Breast epithelium (tissue), 3 donors: ENCODE measurements around the gene ZNF609.

Experiments
- POLR2A ChIP-seq: fragments of 450-650 bp; IDR thresholded peaks from one replicate; pipeline ENCODE4 v1.6.1; 2016; ENCODE audit warnings: antibody characterized with exemption, mild to moderate bottlenecking, moderate library complexity
- TF ChIP-seq, protein P1 (sequence below), 3 donors: fragments of 450-650 bp; IDR thresholded peaks; one replicate each; pipeline ENCODE4 v1.5.1; 2016 to 2017; ENCODE audit warnings: antibody characterized with exemption in 3 of 3, mild to moderate bottlenecking in 3 of 3, moderate library complexity in 3 of 3

DNA sequence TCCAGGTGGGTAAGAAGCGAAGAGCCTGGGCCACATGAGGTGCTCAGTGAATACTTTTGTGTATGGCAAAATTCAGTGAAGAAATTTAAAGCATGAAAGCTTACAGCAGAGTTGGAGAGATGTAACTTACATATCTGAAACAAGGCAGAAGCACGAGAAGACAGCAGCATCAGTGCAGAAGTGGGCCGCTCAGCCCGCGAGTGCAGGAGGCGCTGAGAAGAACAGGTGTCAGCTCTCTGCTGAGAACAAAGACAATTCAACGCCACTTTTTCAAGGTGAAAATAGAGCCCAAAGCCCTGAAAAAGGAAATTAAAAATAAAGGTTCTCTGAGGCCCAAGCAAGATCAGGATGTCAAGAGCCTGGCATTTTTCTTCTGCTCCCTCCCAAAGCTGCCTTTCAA is 256.8 kb downstream of the ZNF609 start:
- no peak for TF ChIP-seq POLR2A
- TF ChIP-seq, protein P1, sequence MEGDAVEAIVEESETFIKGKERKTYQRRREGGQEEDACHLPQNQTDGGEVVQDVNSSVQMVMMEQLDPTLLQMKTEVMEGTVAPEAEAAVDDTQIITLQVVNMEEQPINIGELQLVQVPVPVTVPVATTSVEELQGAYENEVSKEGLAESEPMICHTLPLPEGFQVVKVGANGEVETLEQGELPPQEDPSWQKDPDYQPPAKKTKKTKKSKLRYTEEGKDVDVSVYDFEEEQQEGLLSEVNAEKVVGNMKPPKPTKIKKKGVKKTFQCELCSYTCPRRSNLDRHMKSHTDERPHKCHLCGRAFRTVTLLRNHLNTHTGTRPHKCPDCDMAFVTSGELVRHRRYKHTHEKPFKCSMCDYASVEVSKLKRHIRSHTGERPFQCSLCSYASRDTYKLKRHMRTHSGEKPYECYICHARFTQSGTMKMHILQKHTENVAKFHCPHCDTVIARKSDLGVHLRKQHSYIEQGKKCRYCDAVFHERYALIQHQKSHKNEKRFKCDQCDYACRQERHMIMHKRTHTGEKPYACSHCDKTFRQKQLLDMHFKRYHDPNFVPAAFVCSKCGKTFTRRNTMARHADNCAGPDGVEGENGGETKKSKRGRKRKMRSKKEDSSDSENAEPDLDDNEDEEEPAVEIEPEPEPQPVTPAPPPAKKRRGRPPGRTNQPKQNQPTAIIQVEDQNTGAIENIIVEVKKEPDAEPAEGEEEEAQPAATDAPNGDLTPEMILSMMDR (IDR thresholded peaks at IDR 0.05): no peak
